ENCODE data around the gene FNIP2. TPM values are rescaled to one million over a fixed set of nuclear protein-coding genes. Genes with fewer than 3 reads are reported as not detected.

FNIP2 gene
- total and polyA plus RNA-seq, 10 of the 15 experiments (the other 5 are each of a cell fraction or from before 2014, with no cell fraction given) = 0.03 to 0.38 (median 0.15) TPM

DNA sequence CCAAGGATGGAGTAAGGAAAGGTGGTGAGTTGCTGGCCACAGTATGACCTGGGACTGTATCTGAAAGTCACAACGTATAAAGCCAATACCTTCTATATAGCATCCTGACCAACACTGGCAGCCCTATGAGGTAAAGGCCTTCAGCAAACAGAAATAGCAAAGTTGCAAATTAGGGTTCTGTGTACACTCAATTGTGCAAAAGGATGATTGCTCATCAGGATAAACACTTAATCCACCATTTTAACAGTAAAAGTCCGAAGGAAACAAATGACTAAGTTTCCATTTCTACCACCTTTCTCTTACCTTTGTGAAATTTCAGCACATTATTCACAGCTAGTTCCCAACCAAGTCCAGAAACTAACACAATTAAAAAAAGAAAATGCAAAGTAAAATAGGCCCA, 1.4 kb upstream of the FNIP2 start:
- RAD21 ChIA-PET (ENCODE audit: unreplicated experiment) = no interaction called here
- Histone ChIP-seq H3K27me3 (replicated peaks in 1 of 2; ENCODE audit: control insufficient read depth in 2 of 2, insufficient read depth in 2 of 2, low read length in 1 of 2) (peaks cover 2% of the 10 kb centered on the region in 2 experiments; a peak in 1 of 4 replicates), H4K20me1 (ENCODE audit: control insufficient read depth, insufficient read depth) (no peaks in the 10 kb centered on the region), H2AFZ (ENCODE audit: control insufficient read depth, low read depth, low read length) (no peak overlapping the region), H3K4me1 (ENCODE audit: control insufficient read depth, insufficient read depth, low read length) (no peaks in the 10 kb centered on the region; the same call in 1 of the 2 replicates), H3K9ac (ENCODE audit: control insufficient read depth, insufficient read depth, low read length) (no peak overlapping the region), H3K9me3 (replicated peaks; ENCODE audit: control insufficient read depth, insufficient read depth, low read length) (no peaks in the 10 kb centered on the region), H3K27ac (ENCODE audit: control insufficient read depth, insufficient read depth) (no peak overlapping the region), H3K4me2 (ENCODE audit: control insufficient read depth, insufficient read depth) (no peak overlapping the region), H3K4me3 (no peak overlapping the region), H3K79me2 (ENCODE audit: control insufficient read depth, insufficient read depth, low read length) (peaks cover 4% of the 10 kb centered on the region), H3K36me3 (ENCODE audit: control insufficient read depth in 2 of 2, insufficient read depth in 2 of 2, low read length in 1 of 2) (no peaks in the 10 kb centered on the region)
- in situ Hi-C loops (cut with MboI) (no loop called here), intact Hi-C loops (cut with micrococcal nuclease; ENCODE audit: unreplicated experiment) (no loop called here)
- FAIRE-seq (no peak), DNase-seq (ENCODE audit: low read depth, low spot score) (no peak), ATAC-seq (no peak)
- CTCF ChIA-PET = interaction anchor here (0.6 kb wide), 1 partner anchor 130 kb away, joined by 3 read pairs; no protein-coding TSS in a partner anchor
- WGBS (ENCODE audit: insufficient coverage, insufficient replicate concordance, low lambda C conversion rate, missing lambda C conversion rate) = 25% methylated on average over 2 of the region's 2 CpGs
- BruUV-seq (replicated peaks) = no TSS peak
- TF ChIP-seq BACH1 (IDR thresholded peaks at IDR 0.05; ENCODE audit: borderline replicate concordance) (no peak), TCF3 (IDR thresholded peaks at IDR 0.05; ENCODE audit: borderline replicate concordance, insufficient read depth, low read depth, low read length) (no peak), ZNF217 (IDR thresholded peaks at IDR 0.05) (no peak), SPI1 (IDR thresholded peaks at IDR 0.05; ENCODE audit: borderline replicate concordance, insufficient read depth, low read depth, low read length) (no peak), CHD1 (IDR thresholded peaks at IDR 0.05; ENCODE audit: low read depth, low read length) (no peak), CEBPB (IDR thresholded peaks at IDR 0.05; ENCODE audit: borderline replicate concordance in 1 of 2, low read depth in 2 of 2, low read length in 2 of 2) (no peak), EGR1 (IDR thresholded peaks at IDR 0.05; ENCODE audit: borderline replicate concordance in 1 of 2, low read depth in 2 of 2, low read length in 2 of 2) (no peak), YY1 (IDR thresholded peaks at IDR 0.05; ENCODE audit: low read depth, low read length) (no peak), JUND (IDR thresholded peaks at IDR 0.05; ENCODE audit: low read depth, low read length) (no peak), TAF1 (IDR thresholded peaks at IDR 0.05; ENCODE audit: borderline replicate concordance, low read depth, low read length) (no peak), RBBP5 (conservative IDR thresholded peaks at IDR 0.05) (no peak), MEF2A (IDR thresholded peaks at IDR 0.05; ENCODE audit: insufficient read depth, low read depth, low read length) (no peak), SMAD5 (IDR thresholded peaks at IDR 0.05; ENCODE audit: low read depth) (no peak), POU2F2 (IDR thresholded peaks at IDR 0.05; ENCODE audit: borderline replicate concordance, low read depth, low read length) (no peak), HCFC1 (IDR thresholded peaks at IDR 0.05; ENCODE audit: low read length) (no peak), SP1 (IDR thresholded peaks at IDR 0.05; ENCODE audit: low read depth, low read length) (no peak), CREB1 (IDR thresholded peaks at IDR 0.05; ENCODE audit: low read depth) (no peak), ESRRA (IDR thresholded peaks at IDR 0.05; ENCODE audit: low read length) (no peak)
- TF ChIP-seq, protein P1, sequence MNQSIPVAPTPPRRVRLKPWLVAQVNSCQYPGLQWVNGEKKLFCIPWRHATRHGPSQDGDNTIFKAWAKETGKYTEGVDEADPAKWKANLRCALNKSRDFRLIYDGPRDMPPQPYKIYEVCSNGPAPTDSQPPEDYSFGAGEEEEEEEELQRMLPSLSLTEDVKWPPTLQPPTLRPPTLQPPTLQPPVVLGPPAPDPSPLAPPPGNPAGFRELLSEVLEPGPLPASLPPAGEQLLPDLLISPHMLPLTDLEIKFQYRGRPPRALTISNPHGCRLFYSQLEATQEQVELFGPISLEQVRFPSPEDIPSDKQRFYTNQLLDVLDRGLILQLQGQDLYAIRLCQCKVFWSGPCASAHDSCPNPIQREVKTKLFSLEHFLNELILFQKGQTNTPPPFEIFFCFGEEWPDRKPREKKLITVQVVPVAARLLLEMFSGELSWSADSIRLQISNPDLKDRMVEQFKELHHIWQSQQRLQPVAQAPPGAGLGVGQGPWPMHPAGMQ (IDR thresholded peaks at IDR 0.05; ENCODE audit: borderline replicate concordance) = no peak
- TF ChIP-seq, protein P2, sequence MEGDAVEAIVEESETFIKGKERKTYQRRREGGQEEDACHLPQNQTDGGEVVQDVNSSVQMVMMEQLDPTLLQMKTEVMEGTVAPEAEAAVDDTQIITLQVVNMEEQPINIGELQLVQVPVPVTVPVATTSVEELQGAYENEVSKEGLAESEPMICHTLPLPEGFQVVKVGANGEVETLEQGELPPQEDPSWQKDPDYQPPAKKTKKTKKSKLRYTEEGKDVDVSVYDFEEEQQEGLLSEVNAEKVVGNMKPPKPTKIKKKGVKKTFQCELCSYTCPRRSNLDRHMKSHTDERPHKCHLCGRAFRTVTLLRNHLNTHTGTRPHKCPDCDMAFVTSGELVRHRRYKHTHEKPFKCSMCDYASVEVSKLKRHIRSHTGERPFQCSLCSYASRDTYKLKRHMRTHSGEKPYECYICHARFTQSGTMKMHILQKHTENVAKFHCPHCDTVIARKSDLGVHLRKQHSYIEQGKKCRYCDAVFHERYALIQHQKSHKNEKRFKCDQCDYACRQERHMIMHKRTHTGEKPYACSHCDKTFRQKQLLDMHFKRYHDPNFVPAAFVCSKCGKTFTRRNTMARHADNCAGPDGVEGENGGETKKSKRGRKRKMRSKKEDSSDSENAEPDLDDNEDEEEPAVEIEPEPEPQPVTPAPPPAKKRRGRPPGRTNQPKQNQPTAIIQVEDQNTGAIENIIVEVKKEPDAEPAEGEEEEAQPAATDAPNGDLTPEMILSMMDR (IDR thresholded peaks at IDR 0.05 in 2 of 3, conservative IDR thresholded peaks at IDR 0.05 in 1 of 3; ENCODE audit: control insufficient read depth in 2 of 3, extremely low read depth in 1 of 3, insufficient read depth in 1 of 3, low read depth in 3 of 3, low read length in 3 of 3) = no peak
- SMC1A ChIA-PET (ENCODE audit: uncharacterized antibody, unreplicated experiment) = interaction anchor here (1.4 to 1.7 kb wide), 3 partner anchors 35 to 84 kb away, joined by 3 to 5 read pairs (median 4); no protein-coding TSS in a partner anchor
- POLR2A ChIA-PET = interaction anchor here (0.5 kb wide), 1 partner anchor 43 kb away, joined by 3 read pairs; no protein-coding TSS in a partner anchor

All from GM12878 (cell line).